ENCODE results near the gene POU2AF3. TPM values are rescaled to one million over a fixed set of nuclear protein-coding genes. Genes with fewer than 3 reads are reported as not detected.

Gene POU2AF3
- total and polyA plus RNA-seq, 10 of the 15 experiments (the other 5 are each of a cell fraction or from before 2014, with no cell fraction given), result 0.17 TPM; not detected in 8

- Histone ChIP-seq H3K9me3 (replicated peaks; ENCODE audit: control insufficient read depth, insufficient read depth, low read length) (no peaks in the 10 kb centered on the region), H3K36me3 (ENCODE audit: control insufficient read depth in 2 of 2, insufficient read depth in 2 of 2, low read length in 1 of 2) (no peaks in the 10 kb centered on the region), H3K4me3 (no peak overlapping the region), H3K27ac (ENCODE audit: control insufficient read depth, insufficient read depth) (no peak overlapping the region), H2AFZ (ENCODE audit: control insufficient read depth, low read depth, low read length) (peak overlapping the region; percentile 20; the same call in 1 of the 2 replicates), H3K4me2 (ENCODE audit: control insufficient read depth, insufficient read depth) (no peak overlapping the region), H3K27me3 (replicated peaks in 1 of 2; ENCODE audit: control insufficient read depth in 2 of 2, insufficient read depth in 2 of 2, low read length in 1 of 2) (peaks cover 0 to 3% of the 10 kb centered on the region in 2 experiments; a peak in 2 of 4 replicates), H3K9ac (ENCODE audit: control insufficient read depth, insufficient read depth, low read length) (no peak overlapping the region), H3K79me2 (ENCODE audit: control insufficient read depth, insufficient read depth, low read length) (no peaks in the 10 kb centered on the region), H3K4me1 (ENCODE audit: control insufficient read depth, insufficient read depth, low read length) (no peaks in the 10 kb centered on the region), H4K20me1 (ENCODE audit: control insufficient read depth, insufficient read depth) (no peaks in the 10 kb centered on the region)
- WGBS (ENCODE audit: insufficient coverage, insufficient replicate concordance, low lambda C conversion rate, missing lambda C conversion rate), result 11% methylated on average over 30 of the region's 33 CpGs
- SMC1A ChIA-PET (ENCODE audit: uncharacterized antibody, unreplicated experiment), result interaction anchor here (0.9 to 12.6 kb wide), 8 partner anchors 11 to 163 kb away, joined by 3 to 455 read pairs (median 8); no protein-coding TSS in a partner anchor
- RAD21 ChIA-PET (ENCODE audit: unreplicated experiment), result interaction anchor here (0.7 to 7.2 kb wide), 8 partner anchors 25 to 835 kb away, joined by 3 to 322 read pairs (median 4); partner anchors contain the start of gene POU2AF1
- intact Hi-C loops (cut with micrococcal nuclease; ENCODE audit: unreplicated experiment), result loop anchor here (1.0 to 5.0 kb wide), 5 partner anchors 63 to 162 kb away; partner anchors contain the start of gene POU2AF1
- POLR2A ChIA-PET, result interaction anchor here (0.7 kb wide), 1 partner anchor 139 kb away, joined by 3 read pairs; no protein-coding TSS in a partner anchor
- peak; percentile 30; the same call in 2 of the 3 replicates for ATAC-seq
- CTCF ChIA-PET, result interaction anchor here (0.7 to 13.8 kb wide), 13 partner anchors 11 to 180 kb away, joined by 3 to 680 read pairs (median 5); no protein-coding TSS in a partner anchor
- no peak for TF ChIP-seq STAT3 (IDR thresholded peaks at IDR 0.05; ENCODE audit: low read depth, low read length)
- TF ChIP-seq FOS (IDR thresholded peaks at IDR 0.05; ENCODE audit: borderline replicate concordance, extremely low read depth, insufficient read length), result no peak
- TF ChIP-seq PAX5 (IDR thresholded peaks at IDR 0.05; ENCODE audit: borderline replicate concordance, low read depth, low read length), result no peak
- TF ChIP-seq E2F4 (IDR thresholded peaks at IDR 0.05; ENCODE audit: low read depth, low read length), result no peak
- no peak for TF ChIP-seq CEBPB (IDR thresholded peaks at IDR 0.05; ENCODE audit: borderline replicate concordance in 1 of 2, low read depth in 2 of 2, low read length in 2 of 2)
- TF ChIP-seq ETV6 (conservative IDR thresholded peaks at IDR 0.05 in 1 of 2, IDR thresholded peaks at IDR 0.05 in 1 of 2; ENCODE audit: borderline replicate concordance in 1 of 2, low read depth in 1 of 2), result no peak
- TF ChIP-seq NFXL1 (IDR thresholded peaks at IDR 0.05; ENCODE audit: borderline replicate concordance), result no peak
- no peak for TF ChIP-seq STAT1 (conservative IDR thresholded peaks at IDR 0.05)
- TF ChIP-seq EED (IDR thresholded peaks at IDR 0.05; ENCODE audit: low read depth), result no peak
- TF ChIP-seq USF1 (IDR thresholded peaks at IDR 0.05; ENCODE audit: borderline replicate concordance, extremely low read length, insufficient read depth, low read depth, low read length), result no peak
- no TSS peak for BruUV-seq (replicated peaks)
- in situ Hi-C loops (cut with MboI), result loop anchor here (5.0 kb wide), 1 partner anchor 138 kb away; no protein-coding TSS in a partner anchor
- no peak for FAIRE-seq
- DNase-seq (ENCODE audit: low read depth, low spot score), result no peak
These were observed 14.3 kb upstream of the POU2AF3 start for GRCh38 chr11:111283945-111284481.
